GM12878 (cell line): ENCODE results near the gene TLR1. TPM values are rescaled to one million over a fixed set of nuclear protein-coding genes. Genes with fewer than 3 reads are reported as not detected.

Experiments
- BMI1 ChIP-seq: fragments of 450-650 bp; IDR thresholded peaks from 2 replicates; pipeline ENCODE4 v1.6.1; 2016; ENCODE audit warnings: mild to moderate bottlenecking, moderate library complexity, borderline replicate concordance
- GATAD2B ChIP-seq: fragments of 450-650 bp; conservative IDR thresholded peaks from 2 replicates; pipeline ENCODE4 v1.6.1; 2017; ENCODE audit warnings: low read depth, mild to moderate bottlenecking, moderate library complexity
- NFYB ChIP-seq: IDR thresholded peaks from 2 replicates; pipeline ENCODE4 v1.6.1; 2011; ENCODE audit warnings: low read depth, mild to moderate bottlenecking, low read length, improper control_type of control experiment, moderate library complexity; ENCODE audit not compliant: insufficient read depth
- WRNIP1 ChIP-seq: IDR thresholded peaks from 2 replicates; pipeline ENCODE4 v1.6.1; 2011; ENCODE audit warnings: low read depth, low read length, improper control_type of control experiment, borderline replicate concordance
- polyA plus RNA-seq, 11 experiments: library from polyadenylated mRNA; depleted of rRNA in 4 of 11; unstranded in 6 of 11; stranded (reverse) in 5 of 11; fragments of >200 nt; fragmentation: Nextera tagmentation in 4 of 11; fragmentation: Illumina TruSeq in 1 of 11; extraction: Ambion mirVana in 4 of 11; extraction: Trizol in 1 of 11; gene quantifications; 1 replicate in 1 of 11; 2 replicates in 10 of 11; pipeline versions ENCODE4 v1.2.1 to v1.2.3, GENCODE V29; 2011 to 2016; ENCODE audit warnings: inconsistent platforms in 2 of 11, missing spikeins in 2 of 11, low read depth in 1 of 11
- total RNA-seq, 4 experiments: library from RNA; depleted of rRNA in 3 of 4; stranded (reverse); fragments of >200 nt in 3 of 4; fragmentation: Illumina TruSeq in 1 of 4; extraction: Trizol in 1 of 4; gene quantifications; 2 replicates each; pipeline versions ENCODE4 v1.2.1 to v1.2.3, GENCODE V29; 2013 to 2021
- TF ChIP-seq, protein P1 (sequence below): IDR thresholded peaks from 2 replicates; pipeline ENCODE4 v1.6.1; 2012; ENCODE audit warnings: mild to moderate bottlenecking, low read depth, low read length
- TF ChIP-seq, protein P2 (sequence below): IDR thresholded peaks from 2 replicates; pipeline ENCODE4 v1.6.1; 2012; ENCODE audit warnings: low read length, inconsistent platforms

Gene TLR1
- total and polyA plus RNA-seq, 10 of the 15 experiments (the other 5 are each of a cell fraction or from before 2014, with no cell fraction given): 9.3 to 57.1 (median 20.4) TPM

DNA sequence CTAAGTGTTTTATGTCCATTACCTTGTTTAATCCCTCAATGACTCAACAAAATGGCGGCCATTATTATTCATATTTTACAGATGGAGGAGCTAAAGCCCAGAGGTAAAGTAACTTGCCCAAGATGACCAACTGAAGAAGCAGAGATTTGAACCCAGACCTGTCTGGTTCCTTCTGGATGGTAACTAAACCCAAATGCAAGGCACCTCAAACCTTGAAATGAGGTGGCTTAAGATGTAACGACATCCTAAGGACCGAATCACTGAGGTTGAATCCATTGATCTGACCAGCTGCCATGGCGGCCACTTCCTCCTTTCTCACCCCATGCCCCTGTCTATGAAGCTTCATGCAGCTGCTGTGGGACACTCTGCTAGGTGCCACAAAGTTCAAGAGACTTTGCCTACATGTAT, 22.7 kb downstream of the TLR1 start (continued):
- TF ChIP-seq GATAD2B: peak; percentile 45; the same call in 1 of the 2 replicates
- TF ChIP-seq NFYB: no peak
- no peak for TF ChIP-seq BMI1
- TF ChIP-seq, protein P1, sequence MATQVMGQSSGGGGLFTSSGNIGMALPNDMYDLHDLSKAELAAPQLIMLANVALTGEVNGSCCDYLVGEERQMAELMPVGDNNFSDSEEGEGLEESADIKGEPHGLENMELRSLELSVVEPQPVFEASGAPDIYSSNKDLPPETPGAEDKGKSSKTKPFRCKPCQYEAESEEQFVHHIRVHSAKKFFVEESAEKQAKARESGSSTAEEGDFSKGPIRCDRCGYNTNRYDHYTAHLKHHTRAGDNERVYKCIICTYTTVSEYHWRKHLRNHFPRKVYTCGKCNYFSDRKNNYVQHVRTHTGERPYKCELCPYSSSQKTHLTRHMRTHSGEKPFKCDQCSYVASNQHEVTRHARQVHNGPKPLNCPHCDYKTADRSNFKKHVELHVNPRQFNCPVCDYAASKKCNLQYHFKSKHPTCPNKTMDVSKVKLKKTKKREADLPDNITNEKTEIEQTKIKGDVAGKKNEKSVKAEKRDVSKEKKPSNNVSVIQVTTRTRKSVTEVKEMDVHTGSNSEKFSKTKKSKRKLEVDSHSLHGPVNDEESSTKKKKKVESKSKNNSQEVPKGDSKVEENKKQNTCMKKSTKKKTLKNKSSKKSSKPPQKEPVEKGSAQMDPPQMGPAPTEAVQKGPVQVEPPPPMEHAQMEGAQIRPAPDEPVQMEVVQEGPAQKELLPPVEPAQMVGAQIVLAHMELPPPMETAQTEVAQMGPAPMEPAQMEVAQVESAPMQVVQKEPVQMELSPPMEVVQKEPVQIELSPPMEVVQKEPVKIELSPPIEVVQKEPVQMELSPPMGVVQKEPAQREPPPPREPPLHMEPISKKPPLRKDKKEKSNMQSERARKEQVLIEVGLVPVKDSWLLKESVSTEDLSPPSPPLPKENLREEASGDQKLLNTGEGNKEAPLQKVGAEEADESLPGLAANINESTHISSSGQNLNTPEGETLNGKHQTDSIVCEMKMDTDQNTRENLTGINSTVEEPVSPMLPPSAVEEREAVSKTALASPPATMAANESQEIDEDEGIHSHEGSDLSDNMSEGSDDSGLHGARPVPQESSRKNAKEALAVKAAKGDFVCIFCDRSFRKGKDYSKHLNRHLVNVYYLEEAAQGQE: 0 out of 2 replicates have a peak, but pooled peaks have one; percentile 30
- TF ChIP-seq WRNIP1: 0 out of 2 replicates have a peak, but pooled peaks have one; percentile 44
- TF ChIP-seq, protein P2, sequence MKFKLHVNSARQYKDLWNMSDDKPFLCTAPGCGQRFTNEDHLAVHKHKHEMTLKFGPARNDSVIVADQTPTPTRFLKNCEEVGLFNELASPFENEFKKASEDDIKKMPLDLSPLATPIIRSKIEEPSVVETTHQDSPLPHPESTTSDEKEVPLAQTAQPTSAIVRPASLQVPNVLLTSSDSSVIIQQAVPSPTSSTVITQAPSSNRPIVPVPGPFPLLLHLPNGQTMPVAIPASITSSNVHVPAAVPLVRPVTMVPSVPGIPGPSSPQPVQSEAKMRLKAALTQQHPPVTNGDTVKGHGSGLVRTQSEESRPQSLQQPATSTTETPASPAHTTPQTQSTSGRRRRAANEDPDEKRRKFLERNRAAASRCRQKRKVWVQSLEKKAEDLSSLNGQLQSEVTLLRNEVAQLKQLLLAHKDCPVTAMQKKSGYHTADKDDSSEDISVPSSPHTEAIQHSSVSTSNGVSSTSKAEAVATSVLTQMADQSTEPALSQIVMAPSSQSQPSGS: 0 out of 2 replicates have a peak, but pooled peaks have one; percentile 26
